Fibroblast of gingiva (primary cell): ENCODE results near the gene ERF.

Source experiments
- DNase-seq: peaks from one replicate; pipeline ENCODE4 v3.0.0-alpha.2; 2011; ENCODE audit warnings: low read depth

The ERF gene

GRCh38 chr19:42253245-42254088, 1.5 kb downstream of the ERF start:
- peak; percentile 30 for DNase-seq

DNA sequence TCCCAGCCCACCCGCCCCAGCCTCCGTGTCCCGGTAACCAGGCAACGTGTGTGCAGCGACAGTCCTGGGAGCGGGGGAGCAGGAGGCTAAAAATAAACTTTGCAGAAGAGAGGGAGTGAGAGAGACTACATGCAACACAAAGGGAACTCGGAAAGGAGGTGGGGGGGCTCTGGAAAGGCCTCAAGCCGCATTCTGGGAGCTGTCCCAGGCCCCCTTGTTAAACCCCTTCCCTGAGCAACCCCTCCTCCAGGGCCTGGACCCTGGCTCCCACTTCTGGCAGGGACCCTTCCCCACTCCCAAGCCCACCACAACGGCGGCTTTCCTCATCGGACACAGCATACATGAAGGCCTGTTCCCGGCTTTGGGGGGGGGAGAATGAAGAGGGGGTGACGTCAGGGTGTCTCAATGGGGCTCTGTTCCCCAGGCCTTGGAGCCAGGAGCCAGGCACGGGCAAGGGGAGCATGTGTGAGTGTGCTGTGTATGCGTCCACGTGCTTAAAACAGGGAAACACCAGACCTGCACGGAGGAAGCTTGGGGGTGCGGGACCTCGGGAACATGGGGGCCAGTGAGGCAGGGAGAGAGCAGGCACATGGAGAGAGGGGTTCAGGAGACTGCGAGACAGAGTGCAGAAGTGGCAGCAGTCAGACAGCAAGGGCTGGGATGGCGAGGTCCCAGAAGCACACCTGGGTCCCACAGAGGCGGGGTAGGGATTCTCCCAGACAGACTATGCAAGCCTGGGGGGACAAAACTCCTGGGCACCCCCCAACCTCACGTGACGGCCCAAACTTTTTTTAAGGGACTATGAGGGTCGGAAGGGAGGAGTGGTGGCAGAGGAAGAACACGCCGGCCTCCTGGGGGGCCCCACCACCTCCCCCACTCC, 2.3 kb downstream of the ERF start:
- DNase-seq = peak; percentile 55

DNA sequence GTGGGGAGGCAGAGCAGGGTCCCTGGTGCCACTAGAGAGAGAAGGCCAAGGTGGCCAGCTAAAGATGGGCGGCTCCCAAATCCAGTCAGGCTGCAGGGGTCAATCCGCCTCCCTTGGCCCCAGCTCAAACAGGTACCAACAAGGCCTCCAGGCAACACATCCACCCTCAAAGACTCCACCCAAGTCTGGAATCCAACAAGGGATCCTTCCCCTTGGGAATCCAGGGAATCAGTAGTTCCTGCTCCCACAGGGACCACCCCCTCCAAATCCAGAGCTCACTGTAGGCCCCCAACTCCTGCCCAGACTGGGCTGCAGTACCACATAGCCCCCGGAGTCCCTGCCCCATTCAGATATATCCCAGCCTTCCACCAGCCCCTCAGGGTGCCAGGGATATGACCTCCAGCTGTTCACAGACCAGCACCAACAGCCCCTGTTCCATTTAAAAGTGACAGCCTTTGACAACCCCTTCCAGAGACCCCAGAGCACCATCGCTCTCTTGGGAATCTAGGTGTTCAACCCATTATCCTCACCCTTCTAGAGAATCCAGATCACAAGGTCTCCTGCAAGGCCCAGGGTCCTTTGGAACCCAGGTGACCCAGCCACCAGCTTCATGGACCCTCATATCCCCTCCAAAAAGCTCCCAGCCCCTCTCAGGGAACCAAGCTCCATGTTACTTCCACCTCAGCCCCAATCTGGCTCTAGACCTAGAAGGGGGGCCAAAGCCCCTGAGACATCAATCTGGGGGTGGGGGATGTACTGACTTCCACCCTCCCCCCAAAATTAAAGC, 3.2 kb downstream of the ERF start:
- DNase-seq = no peak

DNA sequence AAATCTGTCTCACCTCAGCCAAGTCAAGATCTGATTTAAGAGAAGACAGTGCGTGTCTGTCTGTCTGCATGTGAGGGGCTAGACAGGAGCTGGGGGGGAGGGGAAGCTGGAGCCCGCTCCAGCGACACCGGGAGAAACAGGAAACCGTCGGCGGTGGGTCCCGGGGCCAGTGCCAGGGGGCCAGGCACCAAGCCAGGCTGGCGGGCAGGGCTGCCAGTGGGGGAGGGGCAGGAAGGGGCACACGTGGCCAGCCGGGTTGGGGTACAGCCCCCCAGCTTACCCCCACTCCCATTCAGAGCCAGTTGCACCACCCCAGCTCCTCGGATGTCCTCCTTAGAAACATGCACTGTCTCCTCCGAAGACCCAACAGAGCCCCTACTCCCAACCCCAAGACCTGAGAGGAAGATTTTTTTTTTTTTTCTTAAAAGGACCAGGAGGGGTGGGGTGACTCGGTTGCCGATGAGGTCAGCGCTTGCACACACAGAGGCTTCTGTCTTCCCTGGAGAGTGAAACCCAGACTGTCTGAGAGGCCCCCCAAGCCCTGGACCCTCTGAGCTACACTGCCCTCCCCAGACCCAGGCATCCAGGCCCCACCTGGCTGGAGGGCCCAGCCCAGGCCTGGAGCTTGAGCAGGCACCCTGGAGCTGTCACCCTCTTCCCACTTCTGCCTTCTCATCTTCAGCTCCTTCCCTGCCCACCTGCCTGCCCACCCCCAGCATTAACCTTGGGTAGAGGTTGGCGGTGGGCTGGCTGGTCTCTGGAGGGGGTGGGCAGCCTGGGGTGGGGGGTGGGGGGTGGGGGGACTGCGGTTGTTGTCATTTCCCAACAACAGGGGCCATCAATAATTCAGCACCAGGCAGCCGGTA, 4.0 kb downstream of the ERF start:
- DNase-seq = no peak

DNA sequence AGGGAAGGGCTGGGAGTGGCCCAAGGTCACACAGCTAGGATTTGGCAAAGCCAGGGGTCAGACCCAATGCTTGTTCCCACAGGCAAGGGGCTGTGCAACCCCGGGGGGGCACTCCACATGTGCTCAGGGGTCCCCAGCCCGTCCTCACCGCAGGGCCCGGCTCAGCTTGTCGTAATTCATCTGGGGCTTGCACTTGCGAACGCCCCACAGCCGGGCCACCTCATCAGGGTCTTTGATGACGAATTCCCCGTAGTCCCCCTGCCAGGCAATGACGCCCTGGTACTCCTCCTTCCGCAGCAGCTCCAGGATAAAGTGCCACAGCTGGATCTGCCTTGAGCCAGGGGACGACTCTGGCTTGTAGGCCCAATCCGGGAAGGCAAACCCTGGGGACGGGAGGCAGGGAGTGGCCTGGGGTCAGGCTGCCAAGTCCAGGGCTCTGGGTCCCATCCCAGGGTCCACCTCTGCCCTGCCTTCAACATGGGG, 4.7 kb downstream of the ERF start:
- no peak for DNase-seq

DNA sequence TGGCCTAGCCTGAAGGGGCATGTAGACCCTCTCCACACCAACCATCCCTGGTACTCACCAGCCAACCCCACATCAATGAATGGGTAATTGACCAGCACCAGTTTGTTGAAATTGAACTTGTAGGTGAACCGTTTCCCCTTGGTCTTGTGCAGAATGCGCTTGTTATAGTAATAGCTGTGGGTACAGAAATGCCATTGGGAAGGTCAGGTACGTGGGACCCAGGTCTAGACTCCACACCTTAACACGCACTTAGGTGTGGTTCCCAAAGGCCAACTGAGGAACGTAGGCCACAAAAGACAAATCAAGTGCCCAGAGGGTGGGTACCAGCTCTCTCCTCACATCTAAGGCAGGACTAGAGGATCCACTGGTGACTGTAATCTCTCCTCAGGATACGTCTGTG, 5.2 kb downstream of the ERF start:
- no peak for DNase-seq

- no peak for DNase-seq
Measured at GRCh38 chr19:42249149-42249750, 5.7 kb downstream of the ERF start.

DNA sequence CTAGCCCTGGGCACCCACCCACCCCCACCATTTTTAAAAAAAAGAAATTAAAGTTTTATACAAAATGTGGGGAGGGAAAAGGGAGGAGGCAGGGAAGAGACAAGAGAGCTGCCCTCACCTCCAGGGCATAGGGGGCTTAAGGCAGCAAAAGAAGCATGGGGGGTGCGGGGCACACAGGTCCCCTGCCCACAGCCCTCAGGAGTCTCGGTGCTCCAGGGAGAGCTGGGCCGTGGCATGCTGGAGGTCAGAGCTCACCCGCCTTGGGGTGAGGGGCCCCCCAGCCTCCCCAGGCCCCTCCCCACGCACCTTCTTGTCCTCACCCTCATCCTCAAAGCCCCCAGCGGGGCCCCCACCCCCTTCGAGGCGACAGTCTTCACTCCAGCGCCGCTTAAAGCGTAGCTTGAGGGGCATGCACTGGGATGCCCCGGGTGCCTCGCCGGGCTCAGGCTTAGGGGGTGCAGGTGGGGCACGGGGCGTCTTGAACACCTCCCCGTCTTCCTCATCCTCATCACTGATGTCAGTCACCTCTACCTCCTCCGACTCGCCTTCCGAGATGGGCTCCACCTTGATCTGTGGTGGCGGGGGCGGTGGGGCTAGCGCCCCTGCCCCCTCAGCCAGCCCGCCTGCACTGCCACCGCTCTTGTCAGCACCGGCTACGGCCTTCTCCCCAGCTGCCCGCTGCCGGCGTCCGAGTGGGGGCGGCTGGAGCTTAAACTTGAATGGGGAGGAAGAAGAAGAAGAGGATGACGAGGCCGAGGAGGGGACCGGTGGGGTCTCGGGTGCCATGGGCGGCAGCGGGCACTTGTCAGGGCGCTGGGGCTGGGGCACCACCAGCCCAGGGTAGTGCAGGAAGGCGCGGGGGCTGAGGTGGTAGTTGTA, 6.4 kb downstream of the ERF start:
- DNase-seq = no peak

- DNase-seq = no peak
Measured at GRCh38 chr19:42247640-42248199, 7.2 kb downstream of the ERF start.

DNA sequence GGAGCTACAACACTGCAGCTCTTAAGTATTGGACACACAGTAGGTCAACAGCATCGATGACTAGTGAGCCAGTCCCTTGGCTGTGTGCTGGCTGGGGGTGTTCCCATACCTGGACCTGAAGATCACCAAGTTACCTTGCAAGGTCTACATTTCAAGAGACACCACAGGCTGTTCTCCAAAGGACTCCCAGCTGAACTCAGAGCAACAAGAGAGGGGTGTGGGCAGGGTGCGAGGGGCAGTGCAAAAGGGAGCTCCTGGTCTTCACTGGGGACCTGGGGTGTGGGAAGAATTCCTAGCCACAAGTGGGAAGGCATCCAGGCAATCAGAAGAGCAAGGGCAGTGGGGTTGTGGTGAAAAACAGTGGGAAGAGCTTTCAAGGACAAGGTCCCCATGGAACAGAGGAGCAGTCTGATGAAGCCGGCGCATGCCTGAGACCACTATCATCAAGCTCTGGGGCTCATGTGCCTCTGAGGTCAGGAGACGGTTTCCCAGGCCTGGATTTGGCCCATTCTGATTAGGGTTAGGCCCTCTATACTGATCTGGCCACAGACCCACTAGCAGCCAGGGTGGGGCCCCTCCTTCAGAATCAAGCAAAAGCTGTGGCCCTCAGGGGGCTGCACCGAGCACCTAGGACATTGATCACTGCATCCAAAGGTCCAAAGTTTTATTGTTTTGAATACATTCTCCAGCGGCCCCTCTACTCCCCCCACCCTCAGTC, 7.8 kb downstream of the ERF start:
- DNase-seq = no peak

DNA sequence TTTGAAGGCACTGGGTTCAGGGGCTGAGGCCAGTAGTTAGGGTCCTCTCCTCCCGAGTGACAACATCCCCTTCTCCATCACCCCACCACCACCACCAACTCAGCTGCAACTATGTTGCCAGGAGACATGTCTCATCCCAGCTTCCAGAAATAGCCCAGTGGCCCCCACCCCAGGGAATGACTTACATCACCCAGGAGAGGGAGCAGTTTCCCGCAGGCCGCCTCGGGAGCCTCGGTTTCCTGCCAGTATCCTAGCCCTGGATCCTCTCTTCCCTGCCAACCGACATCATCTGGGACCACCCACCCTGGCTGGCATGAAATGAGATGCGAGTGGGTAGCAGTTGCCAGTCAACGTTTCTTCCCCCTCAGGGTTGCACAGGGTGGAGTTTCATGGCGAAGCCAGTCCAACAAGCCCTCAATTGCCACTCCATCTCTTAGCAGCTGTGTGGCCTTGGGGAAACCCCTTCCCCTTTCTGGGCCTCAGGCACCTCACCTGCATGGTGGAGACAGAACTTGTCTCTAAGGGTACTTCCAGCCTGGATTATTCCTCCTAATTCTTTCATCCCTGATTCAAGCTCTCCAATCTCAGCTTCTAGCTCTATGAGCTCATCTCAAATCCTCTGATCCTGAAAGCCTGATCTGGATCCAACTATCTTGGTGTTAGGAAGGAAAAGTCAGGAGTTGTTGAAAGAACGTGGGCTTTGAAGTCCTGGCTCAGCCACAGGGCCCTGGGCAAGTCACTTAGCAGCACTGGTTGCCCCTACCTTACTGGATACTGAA, 8.6 kb downstream of the ERF start:
- peak; percentile 77 for DNase-seq

DNA sequence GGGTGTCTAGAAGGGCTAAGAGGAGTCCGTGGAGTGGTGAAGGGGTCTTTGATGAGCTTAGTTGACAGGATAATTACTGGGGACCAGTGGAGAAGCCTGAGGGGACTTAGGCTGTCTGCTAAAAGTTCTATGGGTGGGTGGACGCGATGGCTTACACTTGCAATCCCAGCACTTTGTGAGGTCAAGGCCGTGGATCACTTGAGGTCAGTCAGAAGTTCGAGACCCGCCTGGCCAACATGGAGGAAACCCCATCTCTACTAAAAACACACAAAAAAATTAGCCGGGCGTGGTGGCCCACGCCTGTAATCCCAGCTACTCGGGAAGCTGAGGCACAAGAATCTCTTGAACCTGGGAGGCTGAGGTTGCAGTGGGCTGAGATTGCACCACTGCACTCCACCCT, 9.7 kb downstream of the ERF start:
- DNase-seq = no peak

- DNase-seq = peak; percentile 90
Measured at GRCh38 chr19:42244347-42245220, 10.3 kb downstream of the ERF start.

DNA sequence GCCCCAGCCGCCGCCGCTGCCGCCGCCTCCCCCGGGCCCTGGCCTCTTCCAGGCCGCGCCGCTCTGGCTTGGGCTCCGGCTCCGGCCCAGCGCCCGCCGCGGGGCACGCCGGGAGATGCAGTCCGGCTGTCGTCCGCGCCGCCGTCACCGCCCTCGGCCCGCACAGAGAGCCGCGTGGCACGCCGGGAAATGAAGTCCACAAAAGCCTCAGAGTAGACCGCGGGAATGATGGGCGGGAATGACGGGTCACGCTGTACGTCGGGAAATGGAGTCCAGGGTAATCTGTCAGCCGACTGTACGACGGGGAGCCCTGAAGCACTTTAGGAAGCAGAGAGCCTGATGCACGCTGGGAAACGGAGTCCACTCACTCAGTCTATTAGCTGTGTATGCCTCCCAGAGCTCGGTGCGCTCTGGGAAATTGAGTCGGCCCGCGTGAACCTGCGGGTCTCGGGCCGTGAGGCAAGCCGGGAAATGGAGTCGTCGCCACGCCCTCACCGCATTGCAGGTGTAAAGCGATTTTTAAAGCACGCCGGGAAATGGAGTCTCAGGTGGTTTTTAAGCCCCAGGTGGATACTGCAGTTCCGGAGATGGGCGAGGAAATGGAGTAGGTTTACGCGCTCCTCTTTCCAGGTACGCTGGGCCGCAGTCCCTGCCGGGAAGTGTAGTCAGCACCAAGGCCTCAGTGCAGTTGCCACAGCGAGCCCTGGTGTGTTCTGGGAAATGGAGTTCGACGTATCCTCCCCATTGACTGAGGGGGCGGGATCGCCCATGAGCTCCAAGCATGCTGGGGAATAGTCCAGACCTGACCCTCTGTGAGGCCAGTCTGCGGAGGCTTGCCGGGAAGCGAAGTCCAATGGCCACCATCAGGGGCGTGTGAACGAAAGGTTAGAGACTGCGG, 12.2 kb downstream of the ERF start, which contains the start of gene GSK3A:
Gene GSK3A (minus strand): TSS at position 91 of the 898 bp plus-strand sequence. CDS start 137 bp downstream, outside the sequence.
- DNase-seq = peak; percentile 99

- DNase-seq = no peak
Measured at GRCh38 chr19:42242069-42242511, 12.8 kb downstream of the ERF start.

DNA sequence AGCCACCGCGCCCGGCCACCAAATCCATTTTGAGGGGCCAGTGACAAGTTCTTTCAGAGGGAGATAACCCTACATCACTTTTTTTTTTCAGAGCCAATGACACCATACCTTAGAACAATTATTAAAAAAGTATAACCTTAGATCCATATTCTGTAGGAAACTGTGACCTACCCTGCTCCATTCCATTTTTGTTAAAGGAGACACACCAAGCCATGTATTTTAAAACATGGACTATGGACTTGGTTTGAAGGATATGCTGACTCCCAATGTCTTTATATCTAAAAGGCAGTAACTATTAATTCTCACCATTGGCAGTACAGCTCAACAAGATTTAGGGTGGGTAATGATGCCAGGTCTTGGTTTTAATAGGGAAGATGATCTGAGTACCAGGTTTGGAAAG, 13.6 kb downstream of the ERF start:
- no peak for DNase-seq
